Parietal lobe (tissue), 2 donors: ENCODE measurements around the gene FBXO38. TPM values are rescaled to one million over a fixed set of nuclear protein-coding genes. Genes with fewer than 3 reads are reported as not detected.

Experiments used
- small RNA-seq: library from RNA; depleted of rRNA; stranded (forward); fragments of <200 nt; gene quantifications from one replicate; pipeline ENCODE3, GENCODE V24; 2014; ENCODE audit warnings: low replicate concordance
- total RNA-seq: library from RNA; depleted of rRNA; stranded (reverse); fragments of >200 nt; gene quantifications from one replicate; pipeline ENCODE4 v1.2.3, GENCODE V29; 2014

The FBXO38 gene
- 129 TPM for total RNA-seq

DNA sequence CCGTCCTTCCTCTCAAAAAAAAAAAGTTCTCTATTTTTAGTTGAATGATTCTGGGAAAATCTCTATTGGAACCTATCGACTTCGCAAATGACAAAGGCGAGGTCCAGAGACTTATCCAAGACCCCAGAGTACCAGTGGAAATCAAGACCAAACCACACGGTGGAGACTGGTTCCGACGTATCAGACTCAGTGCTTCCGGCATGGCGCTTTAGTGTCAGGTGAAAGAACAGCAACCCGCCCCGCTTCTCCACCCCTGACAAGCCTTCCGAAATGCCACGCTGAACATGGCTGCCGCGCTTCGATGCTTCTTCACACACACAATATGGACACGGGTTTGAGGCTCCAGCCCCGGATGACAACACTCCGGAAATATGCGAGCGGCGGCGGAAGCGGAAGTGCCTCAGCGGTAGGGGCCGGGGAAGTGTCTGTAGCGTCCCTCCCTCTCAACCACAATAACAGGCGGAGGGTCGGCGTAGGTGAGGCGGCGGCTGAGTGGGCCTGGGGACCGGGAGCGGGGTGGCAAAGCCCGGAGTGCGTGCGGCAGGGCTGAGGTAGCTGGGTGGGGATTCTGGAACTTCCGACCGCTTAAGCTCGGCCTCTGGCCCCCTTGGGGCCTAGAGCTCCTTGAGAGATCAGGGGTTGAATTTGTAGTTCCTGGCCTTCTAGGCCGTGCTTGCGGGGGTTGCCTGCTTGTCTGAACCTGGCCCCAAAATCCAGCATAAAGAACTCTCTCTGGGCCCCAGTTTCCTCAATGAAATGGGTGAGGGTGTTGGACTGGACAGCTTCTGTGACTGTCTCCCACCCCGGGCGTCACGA is at the start of gene FBXO38:
Gene FBXO38, plus strand, starts transcription at position 395 of the 816 bp plus-strand sequence. CDS start 10,819 bp downstream, outside the sequence.

GRCh38 chr5:148335259-148335658 is 48.5 kb upstream of the FBXO38 start, which contains the start of gene SPINK9:
SPINK9 (plus strand) TSS chr5:148335559; CDS start chr5:148335614, 55 bp downstream.

Small RNAs within 50 kb of the gene (small RNA-seq; reads per million reads assigned to genes)
- gene RF00017 = not detected

Other genes starting within 250 kb of the FBXO38 start
- gene SPINK14, start 215.4 kb upstream of the FBXO38 start, total RNA-seq = not detected
- not detected for gene SPINK6, start 180.9 kb upstream of the FBXO38 start, total RNA-seq
- not detected for gene MARCOL, start 145.4 kb upstream of the FBXO38 start, total RNA-seq
- gene SPINK13, start 115.2 kb upstream of the FBXO38 start, total RNA-seq = not detected
- not detected for gene SPINK7, start 71.5 kb upstream of the FBXO38 start, total RNA-seq
- gene SPINK9, start 48.4 kb upstream of the FBXO38 start, total RNA-seq = not detected